ENCODE results near the gene ALPI.
"Not testable (repeated sequence)": the region's sequence is repeated elsewhere in the genome, so short reads cannot be mapped to it uniquely, and the experiment has no call there.

Gene ALPI

DNA sequence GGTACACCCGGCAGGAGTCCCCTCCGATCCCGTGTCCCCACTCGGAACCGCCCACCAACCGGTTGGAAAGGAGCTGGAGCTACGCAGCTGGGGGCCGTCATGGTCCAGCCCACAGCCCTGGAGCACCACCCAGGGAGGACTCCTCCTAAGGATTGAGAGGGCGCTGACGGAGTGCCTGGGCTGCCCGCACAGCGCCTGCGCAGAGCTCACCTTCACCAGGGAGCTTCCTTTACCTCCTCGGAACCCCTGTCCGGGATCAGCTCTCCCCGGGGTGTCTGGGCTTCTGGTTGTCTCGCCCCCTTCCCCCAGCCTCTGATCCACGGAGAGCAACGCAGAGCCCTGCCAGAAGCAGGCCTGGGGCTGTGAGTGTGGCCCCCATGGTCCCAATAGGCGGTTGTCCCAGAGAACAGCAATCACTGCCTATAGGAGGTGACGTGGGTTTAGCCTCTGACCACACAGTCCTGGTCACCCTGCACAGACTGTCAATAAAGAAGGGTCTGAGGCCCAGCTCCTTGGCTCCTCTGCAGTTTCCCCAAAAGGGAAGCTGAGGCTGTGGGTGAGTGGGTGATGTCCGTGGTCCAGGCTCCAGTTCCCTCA lies 34.7 kb upstream of the ALPI start:
- DNase-seq: no peak

DNA sequence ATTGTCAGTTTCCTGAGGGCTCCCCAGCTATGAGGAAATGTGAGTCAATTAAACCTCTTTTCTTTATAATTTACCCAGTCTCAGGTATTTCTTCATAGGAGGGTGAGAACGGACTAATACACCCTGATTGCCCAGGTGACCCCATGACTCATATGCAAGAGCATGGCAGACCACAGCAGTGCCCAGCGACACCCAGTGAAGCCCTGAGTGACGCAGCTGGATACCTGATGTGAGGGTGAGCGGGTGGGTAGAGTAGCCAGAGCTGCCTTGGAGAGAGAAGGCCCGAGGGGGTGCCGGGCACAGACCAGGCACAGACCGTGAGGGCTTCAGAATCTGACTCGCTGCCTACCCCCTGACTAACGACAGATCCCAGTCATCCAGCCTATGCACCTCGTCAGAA lies 33.9 kb upstream of the ALPI start:
- no peak for DNase-seq

DNA sequence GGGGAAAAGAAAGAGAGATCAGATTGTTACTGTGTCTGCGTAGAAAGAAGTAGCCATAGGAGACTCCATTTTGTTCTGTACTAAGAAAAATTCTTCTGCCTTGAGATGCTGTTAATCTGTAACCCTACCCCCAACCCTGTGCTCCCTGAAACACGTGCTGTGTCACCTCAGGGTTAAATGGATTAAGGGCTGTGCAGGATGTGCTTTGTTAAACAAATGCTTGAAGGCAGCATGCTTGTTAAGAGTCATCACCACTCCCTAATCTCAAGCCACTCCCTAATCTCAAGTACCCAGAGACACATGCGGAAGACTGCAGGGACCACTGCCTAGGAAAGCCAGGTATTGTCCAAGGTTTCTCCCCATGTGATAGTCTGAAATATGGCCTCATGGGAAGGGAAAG lies 33.0 kb upstream of the ALPI start:
- not testable (repeated sequence) for DNase-seq

DNA sequence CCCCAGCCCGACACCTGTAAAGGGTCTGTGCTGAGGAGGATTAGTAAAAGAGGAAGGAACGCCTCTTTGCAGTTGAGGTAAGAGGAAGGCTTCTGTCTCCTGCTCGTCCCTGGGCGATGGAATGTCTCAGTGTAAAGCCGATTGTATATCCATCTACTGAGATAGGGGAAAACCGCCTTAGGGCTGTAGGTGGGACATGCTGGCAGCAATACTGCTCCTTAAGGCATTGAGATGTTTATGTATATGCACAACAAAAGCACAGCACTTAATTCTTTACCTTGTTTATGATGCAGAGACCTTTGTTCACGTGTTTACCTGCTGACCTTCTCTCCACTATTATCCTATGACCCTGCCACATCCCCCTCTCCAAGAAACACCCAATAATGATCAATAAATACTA lies 32.5 kb upstream of the ALPI start:
- DNase-seq: not testable (repeated sequence)

DNA sequence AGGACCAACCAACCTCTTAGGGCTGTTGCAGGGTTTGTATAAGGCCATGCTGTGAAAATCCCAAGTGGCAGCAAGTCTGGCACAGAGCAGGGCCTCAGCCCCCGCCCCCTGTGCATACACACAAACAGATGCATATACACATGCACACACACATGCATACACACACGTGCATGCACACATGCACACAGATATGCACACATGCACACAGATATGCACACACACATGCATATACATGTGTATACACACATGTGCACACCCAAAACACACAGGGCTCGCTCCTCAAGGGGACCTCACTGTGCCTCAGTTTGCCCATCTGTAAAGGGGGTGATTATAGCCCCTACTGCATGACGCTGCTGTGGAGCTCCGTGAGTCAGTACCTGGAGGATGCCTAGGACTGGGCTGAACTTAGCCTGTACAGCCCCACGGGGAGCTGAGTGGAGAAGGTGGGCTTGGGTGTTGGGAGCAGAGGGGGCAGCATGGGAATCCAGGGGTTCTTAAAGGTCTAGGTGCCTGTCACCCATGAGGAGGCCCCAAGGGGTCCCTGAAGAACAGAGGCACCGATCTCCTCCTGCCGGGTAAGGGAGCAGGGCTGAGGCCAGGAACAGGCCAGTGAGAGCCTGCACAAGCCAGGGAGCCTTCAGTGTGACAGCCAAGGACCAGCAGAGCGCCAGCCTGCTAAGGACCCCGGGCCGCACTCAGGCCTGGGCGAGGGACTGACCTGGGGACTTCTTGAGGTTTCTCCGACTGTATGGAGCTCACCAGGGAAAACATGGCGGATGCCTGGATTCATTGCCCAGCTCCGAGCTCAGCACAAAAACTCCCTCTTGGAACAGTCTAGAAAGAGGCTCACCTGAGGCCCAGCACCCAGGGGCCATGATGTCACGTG lies 24.0 kb upstream of the ALPI start:
- no peak for DNase-seq

GRCh38 chr2:232432598-232433184 lies 23.3 kb upstream of the ALPI start:
- DNase-seq: no peak

DNA sequence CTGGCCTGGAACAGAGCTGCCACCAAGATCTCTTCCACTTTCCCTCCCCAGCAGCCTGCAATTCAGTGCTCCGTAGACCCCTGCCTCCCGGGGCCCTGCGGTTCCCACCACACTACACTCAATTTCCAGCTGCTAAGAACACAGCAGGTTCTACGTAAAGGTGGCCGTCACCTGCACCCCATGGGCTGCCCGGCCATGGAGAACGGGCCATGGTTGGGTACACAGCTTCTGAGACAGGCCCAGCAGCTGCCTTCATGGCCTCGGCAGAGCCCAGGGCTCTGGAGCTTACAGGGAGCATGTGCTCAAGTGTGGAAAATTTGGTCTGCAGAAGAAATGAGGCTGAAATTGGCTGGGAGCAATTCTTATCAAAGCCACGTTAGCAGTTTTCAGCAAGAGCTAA lies 22.3 kb upstream of the ALPI start:
- not testable (repeated sequence) for DNase-seq

- DNase-seq: no peak
These were observed 21.9 kb upstream of the ALPI start for GRCh38 chr2:232434091-232434490.

DNA sequence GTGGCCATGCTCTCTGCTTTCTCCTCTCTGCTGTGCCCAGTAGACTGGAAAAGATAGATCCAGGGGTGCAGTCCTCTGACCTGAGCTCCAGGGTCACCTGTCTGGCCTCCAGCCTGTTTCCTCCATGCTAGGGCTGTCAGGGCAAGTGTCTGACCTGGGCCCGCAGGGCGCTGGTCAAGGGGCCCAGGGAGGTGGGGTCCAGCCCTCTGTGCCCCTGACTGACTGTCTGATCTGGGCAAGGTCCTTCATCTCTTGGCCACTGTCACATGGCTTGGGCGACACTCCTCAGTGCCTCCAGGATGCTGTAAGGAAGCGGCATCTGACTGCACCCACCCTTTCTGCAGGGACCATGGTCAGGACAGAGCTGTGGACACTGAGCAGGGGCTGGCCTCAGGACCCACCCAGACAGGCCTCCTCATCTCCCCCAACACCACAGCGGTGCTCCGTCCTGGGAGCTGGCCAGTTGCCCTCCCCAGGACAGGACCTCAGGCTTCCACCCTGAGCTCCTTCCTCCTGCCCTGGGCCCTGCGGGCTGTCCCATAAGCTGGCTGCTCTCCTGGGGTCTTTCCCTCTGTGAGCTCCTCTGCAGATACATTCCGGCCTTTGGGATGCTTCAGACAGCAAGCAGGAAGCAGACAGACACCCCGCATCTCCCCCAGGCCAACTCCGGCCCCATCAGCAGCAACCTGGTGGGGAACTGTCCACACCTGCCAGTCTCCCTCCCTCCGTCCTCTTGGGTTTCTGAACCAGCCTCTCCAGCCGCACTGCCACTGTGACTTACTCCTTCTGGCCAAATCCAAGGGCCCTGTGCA lies 21.2 kb upstream of the ALPI start:
- no peak for DNase-seq

DNA sequence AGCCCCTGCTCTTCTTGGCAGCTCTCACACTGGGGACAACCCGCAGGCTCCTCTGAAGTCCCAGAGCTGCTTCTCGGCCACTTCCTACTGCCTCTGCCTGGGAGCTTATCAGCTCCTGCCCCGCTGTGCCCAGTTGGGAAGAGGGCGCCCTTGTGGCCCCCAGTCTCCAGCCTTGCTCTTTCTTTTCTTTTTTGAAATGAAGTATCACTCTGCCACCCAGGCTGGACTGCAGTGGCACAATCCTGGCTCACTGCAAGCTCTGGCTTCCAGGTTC lies 20.6 kb upstream of the ALPI start:
- DNase-seq: no peak

GRCh38 chr2:232435805-232436204 lies 20.1 kb upstream of the ALPI start:
- no peak for DNase-seq

DNA sequence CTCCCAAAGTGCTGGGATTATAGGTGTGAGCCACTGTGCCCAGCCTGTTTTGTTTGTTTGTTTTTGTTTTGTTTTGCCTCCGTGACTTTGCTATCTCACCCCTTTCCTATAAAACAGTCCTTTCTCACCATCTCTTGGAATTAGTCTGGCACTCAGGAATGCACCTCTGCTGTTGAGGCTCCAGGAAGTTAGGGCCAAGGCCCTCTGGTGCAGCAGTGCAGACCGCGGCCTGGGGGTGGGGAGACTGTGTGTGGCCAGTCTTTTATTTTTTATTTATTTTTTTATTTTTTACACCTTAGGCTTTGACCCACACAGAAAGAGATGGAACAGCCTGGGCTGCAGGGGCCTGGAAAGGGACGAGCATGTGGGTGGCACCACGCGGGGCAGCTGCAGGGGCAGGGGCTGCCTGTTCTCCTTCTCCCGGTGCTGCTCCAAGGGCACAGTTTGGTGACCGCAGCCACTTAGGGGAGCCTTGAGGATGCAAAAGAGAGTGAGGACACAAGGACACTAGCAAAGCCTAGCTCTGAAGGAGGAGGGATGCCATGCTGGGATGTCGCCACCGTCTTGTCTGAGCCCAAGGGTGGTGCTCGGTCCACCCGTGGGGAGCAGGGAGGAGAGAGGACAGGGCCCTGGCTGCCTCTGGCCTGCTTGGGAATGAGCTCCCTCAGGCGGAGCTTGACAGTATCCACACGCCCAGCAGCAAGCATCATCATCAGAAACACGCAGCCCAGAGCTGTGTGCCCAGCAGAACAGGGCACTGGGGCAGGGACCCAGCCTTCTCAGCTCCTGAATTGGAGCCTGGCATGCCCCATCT lies 19.4 kb upstream of the ALPI start:
- DNase-seq: no peak

DNA sequence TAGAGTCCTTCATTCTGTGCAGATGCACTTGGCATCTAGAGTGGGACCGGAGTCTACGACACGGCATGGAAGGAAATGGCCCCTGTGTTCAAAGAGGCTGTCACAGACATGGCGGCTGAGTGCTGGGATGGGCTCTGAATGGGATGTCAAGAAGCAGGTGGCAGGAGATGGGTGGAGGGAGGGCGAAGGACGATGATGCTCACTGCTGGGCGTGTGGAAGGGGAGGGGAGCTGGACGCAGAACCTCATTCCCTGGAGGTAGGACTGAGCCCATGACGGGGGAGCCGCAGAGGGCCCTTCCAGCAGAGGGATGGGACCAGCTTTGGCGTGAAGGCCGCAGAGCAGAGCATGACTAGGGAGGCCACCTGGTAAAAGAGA lies 18.8 kb upstream of the ALPI start:
- no peak for DNase-seq

- DNase-seq: no peak
These were observed 17.9 kb upstream of the ALPI start for GRCh38 chr2:232438091-232438490.

DNA sequence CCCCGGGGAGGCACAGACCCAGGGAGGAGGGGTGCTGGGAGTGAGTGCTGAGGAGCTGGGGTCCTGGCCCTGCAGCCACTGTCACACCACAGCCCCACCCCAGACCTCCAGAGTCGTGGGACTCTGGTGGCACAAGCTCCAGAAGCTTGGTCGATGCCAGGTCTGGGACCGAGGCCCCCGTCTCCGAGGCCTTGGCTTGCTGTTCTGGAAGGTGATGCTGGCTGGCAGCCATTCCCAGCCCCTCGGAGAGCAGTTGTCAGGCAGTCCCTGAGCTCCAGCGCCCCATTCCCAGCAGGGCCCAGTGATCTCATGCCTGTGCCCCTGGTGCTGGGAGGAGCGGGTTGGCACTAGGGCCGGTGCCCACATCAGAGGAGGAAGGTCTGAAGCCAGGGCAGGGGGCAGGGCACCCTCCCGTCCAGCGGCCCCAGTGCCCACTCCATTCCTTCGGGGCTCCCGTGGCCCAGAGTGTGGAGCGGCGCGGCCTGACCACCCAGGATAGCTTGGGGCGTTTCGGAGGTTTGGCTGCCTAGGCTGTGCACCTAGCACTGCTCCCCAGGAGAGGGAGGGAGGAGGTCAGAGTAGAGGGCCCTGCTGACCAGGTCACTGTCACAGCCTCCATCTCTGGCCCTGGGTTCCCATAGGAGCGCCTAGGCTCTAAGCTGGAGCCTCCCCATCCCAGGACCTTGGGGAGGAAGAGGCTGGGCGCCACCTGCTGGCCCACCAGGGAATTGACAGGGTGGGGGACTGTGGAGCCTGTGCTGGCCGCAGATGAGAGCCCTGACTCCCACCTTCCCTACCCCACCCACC lies 16.8 kb upstream of the ALPI start:
- DNase-seq: no peak

DNA sequence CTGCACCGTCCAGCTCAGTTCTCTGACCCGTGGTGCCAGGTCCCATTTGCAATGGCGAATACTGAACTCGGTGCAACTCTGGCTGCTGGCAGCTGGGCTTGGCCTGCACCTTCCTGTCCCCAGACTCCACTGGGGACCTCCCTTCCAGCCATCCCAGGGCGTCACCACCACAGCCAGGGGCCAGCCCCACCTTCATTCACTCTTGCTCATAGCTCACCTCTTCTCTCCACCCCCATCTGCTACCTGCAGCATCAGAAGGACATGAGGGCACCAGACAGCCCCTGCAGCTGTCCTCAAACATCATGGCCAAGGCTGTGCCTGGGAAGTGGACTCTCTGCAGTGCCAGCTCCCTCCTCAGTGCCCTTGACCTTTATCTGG lies 16.2 kb upstream of the ALPI start:
- DNase-seq: no peak

GRCh38 chr2:232440220-232441018 lies 15.5 kb upstream of the ALPI start:
- peak; percentile 16 for DNase-seq

DNA sequence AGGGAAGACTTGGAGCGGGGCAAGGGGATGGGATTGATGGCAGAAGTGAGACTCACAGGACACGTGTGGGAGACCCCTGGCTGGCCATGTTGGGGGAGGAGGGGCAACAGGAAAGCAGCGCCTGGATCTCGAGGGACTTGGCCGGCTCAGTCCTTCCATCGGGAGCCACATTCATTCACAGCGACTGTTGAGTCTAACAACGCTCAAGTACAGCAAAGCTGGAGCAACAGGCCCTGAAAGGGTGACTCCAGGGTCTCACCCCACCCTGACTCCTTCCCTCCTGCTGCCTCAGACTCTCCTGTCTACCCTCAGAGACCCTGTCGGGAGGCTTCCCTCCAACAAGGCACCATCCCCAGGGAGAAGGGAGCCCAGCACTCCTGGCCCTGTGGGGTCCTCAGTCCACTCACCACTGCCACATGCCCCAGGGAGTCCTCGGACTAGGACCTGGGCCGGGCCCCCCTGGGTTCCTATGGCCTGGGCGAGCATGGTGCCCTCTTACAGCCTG lies 14.8 kb upstream of the ALPI start:
- DNase-seq: no peak

- not testable (repeated sequence) for DNase-seq
These were observed 14.0 kb upstream of the ALPI start for GRCh38 chr2:232441922-232442321.

DNA sequence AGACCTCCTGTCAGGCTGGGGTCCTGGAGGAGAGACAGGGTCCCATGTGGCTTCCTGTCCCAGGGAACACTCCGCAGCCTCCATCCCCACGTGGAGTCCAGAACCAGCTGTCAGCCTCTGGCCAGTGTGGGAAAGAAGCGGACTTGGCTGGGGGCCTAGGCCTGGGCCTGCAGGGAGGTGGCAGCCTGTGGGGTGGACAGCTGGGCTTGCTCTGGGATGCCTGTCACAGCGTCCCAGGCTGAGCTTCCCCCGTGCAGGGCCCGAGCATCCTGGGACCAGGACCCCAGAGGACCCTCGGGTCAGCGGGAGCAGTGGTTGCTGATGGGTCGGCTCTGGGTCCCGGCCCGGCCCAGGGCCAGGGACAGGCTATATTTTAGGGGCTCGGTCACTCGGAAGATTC lies 13.5 kb upstream of the ALPI start:
- not testable (repeated sequence) for DNase-seq

- not testable (repeated sequence) for DNase-seq
These were observed 12.9 kb upstream of the ALPI start for GRCh38 chr2:232443047-232443446.

Data from NCI-H2171 treated with DMSO at 0.1 percent for 48 hours (cell line).